ENCODE data around the gene PPP1R27. TPM values are rescaled to one million over a fixed set of nuclear protein-coding genes. Genes with fewer than 3 reads are reported as not detected.

PPP1R27 gene
- total and polyA plus RNA-seq, 9 of the 15 experiments (the other 6 are each of a cell fraction or from before 2014, with no cell fraction given) = 0.29 to 6.9 (median 1.5) TPM; not detected in 2

DNA sequence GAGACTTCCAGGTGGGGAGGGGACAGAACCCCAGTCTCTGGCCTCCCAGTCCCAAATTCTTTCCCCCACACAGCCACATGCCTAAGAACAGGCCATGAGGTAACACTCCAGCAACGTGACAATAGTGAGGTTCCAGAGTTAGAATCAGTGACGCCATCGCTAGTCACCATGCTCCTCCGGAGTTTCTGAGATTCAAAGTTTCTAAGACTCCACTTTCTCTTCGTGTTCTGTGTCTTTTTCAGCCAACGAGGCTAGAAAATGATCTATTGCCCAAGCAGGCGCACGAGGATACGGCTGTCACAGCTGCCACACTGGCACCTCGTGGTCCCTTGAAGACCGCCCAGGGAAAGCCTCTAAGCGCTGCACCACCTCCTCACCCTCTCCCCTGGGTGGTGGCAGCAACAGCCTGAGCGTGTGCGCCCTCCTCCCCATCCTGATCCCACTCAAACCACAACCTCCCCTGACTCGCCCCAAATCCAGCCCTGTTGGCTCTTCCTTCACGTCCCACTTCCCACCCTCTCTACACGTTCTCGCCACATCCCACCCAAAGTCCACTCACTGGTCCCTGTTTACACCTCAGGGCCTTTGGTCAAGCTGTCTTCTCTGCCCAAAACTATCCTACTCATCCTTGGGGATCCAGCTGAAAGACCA lies 2.8 kb downstream of the PPP1R27 start (continued):
- no peak for TF ChIP-seq C11orf30 (IDR thresholded peaks at IDR 0.05; ENCODE audit: low read depth)
- TF ChIP-seq MAFG (tag; conservative IDR thresholded peaks at IDR 0.05) = no peak
- TF ChIP-seq MYBL2 (IDR thresholded peaks at IDR 0.05; ENCODE audit: low read depth) = no peak
- no peak for TF ChIP-seq MYBL2 (CRISPR knock-in tag; IDR thresholded peaks at IDR 0.05; ENCODE audit: borderline replicate concordance)
- TF ChIP-seq, protein P1, sequence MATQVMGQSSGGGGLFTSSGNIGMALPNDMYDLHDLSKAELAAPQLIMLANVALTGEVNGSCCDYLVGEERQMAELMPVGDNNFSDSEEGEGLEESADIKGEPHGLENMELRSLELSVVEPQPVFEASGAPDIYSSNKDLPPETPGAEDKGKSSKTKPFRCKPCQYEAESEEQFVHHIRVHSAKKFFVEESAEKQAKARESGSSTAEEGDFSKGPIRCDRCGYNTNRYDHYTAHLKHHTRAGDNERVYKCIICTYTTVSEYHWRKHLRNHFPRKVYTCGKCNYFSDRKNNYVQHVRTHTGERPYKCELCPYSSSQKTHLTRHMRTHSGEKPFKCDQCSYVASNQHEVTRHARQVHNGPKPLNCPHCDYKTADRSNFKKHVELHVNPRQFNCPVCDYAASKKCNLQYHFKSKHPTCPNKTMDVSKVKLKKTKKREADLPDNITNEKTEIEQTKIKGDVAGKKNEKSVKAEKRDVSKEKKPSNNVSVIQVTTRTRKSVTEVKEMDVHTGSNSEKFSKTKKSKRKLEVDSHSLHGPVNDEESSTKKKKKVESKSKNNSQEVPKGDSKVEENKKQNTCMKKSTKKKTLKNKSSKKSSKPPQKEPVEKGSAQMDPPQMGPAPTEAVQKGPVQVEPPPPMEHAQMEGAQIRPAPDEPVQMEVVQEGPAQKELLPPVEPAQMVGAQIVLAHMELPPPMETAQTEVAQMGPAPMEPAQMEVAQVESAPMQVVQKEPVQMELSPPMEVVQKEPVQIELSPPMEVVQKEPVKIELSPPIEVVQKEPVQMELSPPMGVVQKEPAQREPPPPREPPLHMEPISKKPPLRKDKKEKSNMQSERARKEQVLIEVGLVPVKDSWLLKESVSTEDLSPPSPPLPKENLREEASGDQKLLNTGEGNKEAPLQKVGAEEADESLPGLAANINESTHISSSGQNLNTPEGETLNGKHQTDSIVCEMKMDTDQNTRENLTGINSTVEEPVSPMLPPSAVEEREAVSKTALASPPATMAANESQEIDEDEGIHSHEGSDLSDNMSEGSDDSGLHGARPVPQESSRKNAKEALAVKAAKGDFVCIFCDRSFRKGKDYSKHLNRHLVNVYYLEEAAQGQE (IDR thresholded peaks at IDR 0.05; ENCODE audit: borderline replicate concordance) = no peak
- TF ChIP-seq, protein P1 (CRISPR knock-in tag; IDR thresholded peaks at IDR 0.05; ENCODE audit: low read depth) = no peak
- no peak for TF ChIP-seq SMARCB1 (IDR thresholded peaks at IDR 0.05; ENCODE audit: insufficient read length, low read depth)
- TF ChIP-seq ZNF561 (CRISPR knock-in tag; conservative IDR thresholded peaks at IDR 0.05) = no peak
- TF ChIP-seq, protein P2, sequence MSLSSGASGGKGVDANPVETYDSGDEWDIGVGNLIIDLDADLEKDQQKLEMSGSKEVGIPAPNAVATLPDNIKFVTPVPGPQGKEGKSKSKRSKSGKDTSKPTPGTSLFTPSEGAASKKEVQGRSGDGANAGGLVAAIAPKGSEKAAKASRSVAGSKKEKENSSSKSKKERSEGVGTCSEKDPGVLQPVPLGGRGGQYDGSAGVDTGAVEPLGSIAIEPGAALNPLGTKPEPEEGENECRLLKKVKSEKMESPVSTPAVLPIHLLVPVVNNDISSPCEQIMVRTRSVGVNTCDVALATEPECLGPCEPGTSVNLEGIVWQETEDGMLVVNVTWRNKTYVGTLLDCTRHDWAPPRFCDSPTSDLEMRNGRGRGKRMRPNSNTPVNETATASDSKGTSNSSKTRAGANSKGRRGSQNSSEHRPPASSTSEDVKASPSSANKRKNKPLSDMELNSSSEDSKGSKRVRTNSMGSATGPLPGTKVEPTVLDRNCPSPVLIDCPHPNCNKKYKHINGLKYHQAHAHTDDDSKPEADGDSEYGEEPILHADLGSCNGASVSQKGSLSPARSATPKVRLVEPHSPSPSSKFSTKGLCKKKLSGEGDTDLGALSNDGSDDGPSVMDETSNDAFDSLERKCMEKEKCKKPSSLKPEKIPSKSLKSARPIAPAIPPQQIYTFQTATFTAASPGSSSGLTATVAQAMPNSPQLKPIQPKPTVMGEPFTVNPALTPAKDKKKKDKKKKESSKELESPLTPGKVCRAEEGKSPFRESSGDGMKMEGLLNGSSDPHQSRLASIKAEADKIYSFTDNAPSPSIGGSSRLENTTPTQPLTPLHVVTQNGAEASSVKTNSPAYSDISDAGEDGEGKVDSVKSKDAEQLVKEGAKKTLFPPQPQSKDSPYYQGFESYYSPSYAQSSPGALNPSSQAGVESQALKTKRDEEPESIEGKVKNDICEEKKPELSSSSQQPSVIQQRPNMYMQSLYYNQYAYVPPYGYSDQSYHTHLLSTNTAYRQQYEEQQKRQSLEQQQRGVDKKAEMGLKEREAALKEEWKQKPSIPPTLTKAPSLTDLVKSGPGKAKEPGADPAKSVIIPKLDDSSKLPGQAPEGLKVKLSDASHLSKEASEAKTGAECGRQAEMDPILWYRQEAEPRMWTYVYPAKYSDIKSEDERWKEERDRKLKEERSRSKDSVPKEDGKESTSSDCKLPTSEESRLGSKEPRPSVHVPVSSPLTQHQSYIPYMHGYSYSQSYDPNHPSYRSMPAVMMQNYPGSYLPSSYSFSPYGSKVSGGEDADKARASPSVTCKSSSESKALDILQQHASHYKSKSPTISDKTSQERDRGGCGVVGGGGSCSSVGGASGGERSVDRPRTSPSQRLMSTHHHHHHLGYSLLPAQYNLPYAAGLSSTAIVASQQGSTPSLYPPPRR (CRISPR knock-in tag; IDR thresholded peaks at IDR 0.05; ENCODE audit: borderline replicate concordance) = no peak
- TF ChIP-seq, protein P3, sequence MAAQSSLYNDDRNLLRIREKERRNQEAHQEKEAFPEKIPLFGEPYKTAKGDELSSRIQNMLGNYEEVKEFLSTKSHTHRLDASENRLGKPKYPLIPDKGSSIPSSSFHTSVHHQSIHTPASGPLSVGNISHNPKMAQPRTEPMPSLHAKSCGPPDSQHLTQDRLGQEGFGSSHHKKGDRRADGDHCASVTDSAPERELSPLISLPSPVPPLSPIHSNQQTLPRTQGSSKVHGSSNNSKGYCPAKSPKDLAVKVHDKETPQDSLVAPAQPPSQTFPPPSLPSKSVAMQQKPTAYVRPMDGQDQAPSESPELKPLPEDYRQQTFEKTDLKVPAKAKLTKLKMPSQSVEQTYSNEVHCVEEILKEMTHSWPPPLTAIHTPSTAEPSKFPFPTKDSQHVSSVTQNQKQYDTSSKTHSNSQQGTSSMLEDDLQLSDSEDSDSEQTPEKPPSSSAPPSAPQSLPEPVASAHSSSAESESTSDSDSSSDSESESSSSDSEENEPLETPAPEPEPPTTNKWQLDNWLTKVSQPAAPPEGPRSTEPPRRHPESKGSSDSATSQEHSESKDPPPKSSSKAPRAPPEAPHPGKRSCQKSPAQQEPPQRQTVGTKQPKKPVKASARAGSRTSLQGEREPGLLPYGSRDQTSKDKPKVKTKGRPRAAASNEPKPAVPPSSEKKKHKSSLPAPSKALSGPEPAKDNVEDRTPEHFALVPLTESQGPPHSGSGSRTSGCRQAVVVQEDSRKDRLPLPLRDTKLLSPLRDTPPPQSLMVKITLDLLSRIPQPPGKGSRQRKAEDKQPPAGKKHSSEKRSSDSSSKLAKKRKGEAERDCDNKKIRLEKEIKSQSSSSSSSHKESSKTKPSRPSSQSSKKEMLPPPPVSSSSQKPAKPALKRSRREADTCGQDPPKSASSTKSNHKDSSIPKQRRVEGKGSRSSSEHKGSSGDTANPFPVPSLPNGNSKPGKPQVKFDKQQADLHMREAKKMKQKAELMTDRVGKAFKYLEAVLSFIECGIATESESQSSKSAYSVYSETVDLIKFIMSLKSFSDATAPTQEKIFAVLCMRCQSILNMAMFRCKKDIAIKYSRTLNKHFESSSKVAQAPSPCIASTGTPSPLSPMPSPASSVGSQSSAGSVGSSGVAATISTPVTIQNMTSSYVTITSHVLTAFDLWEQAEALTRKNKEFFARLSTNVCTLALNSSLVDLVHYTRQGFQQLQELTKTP (IDR thresholded peaks at IDR 0.05; ENCODE audit: low read depth in 1 of 2, partially characterized antibody in 2 of 2) = no peak
